ENCODE results near the gene HES5. TPM values are rescaled to one million over a fixed set of nuclear protein-coding genes. Genes with fewer than 3 reads are reported as not detected.
A peak's percentile ranks its signal among the peaks of the same experiment; 100 is the strongest.

Gene HES5
- total and polyA plus RNA-seq, 2 of the 13 experiments (the other 11 are each of a cell fraction or from before 2014, with no cell fraction given), result not detected

DNA sequence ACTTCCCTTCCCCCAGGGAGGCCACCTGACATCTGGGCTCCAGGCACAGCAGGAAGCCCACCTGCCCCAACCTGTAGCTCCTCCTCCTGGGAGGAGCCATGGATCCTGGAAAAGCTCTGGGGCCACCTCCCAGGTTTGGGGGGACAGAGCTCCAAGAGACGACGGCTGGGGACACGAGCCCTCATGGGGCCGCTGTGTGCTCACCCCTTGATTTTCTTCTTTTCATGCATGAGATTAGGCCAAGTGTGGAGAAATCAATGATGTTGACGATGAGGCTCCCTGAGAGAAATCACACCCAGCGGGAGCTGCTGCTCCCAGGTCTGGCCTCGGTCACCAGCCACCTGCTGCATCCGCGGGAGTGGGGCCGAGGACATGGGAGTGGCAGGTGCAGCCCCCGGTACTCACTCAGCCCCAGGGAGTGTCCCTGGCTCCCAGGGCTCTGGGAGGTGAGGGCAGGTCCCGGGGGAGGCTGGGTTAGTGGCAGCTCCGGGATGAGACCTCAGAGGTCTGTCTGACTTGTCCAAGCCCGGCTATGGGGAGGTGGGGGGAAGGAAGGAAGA is 34.8 kb upstream of the HES5 start:
- in situ Hi-C loops (cut with HindIII; ENCODE audit: extremely low pct_ligation_motif_present, low pct_unique_long_range_greater_than_20kb) (no loop called here), intact Hi-C loops (cut with micrococcal nuclease; ENCODE audit: unreplicated experiment) (no loop called here)
- Histone ChIP-seq H3K9me3 (ENCODE audit: low read length) (no peaks in the 10 kb centered on the region), H3K36me3 (replicated peaks in 1 of 2; ENCODE audit: control insufficient read depth in 1 of 2, insufficient read depth in 2 of 2, low read length in 2 of 2) (no peaks in the 10 kb centered on the region; a peak in 1 of 5 replicates), H3K4me3 (replicated peaks in 1 of 3; ENCODE audit: insufficient read depth in 1 of 3, low read depth in 2 of 3, low read length in 3 of 3) (no peak overlapping the region), H3K4me2 (ENCODE audit: low read depth, low read length) (no peak overlapping the region), H3K27ac (ENCODE audit: extremely low read length, insufficient read depth, low read length) (no peak overlapping the region), H3K9ac (ENCODE audit: insufficient read depth, low read depth, low read length) (no peak overlapping the region), H3K79me2 (ENCODE audit: insufficient read depth, low read length) (no peaks in the 10 kb centered on the region), H3K4me1 (ENCODE audit: insufficient read depth, low read length) (peaks cover 17% of the 10 kb centered on the region), H4K20me1 (ENCODE audit: insufficient read depth, low read length) (no peaks in the 10 kb centered on the region), H2AFZ (ENCODE audit: low read length) (no peak overlapping the region), H3K27me3 (ENCODE audit: control insufficient read depth in 1 of 2, insufficient read depth in 2 of 2, low read length in 2 of 2) (peaks cover 5 to 26% of the 10 kb centered on the region in 2 experiments; a peak in 4 of 5 replicates)
- POLR2A ChIA-PET, result interaction anchor here (0.8 to 1.7 kb wide), 2 partner anchors 8 to 19 kb away, joined by 3 to 5 read pairs; partner anchors contain the start of gene TNFRSF14
- BruUV-seq (replicated peaks), result no TSS peak
- FAIRE-seq (no peak), DNase-seq (ENCODE audit: low spot score) (no peak), ATAC-seq (no peak)
- CTCF ChIA-PET (ENCODE audit: low intra/inter-chr PET ratio, low total read pairs), result no interaction called here
- 55% methylated on average over 6 of the region's 14 CpGs for WGBS (ENCODE audit: low lambda C conversion rate)
- TF ChIP-seq AGO2 (optimal IDR thresholded peaks at IDR 0.05; ENCODE audit: low read depth, low read length), result peak; percentile 2
- TF ChIP-seq KDM2A (CRISPR knock-in tag; IDR thresholded peaks at IDR 0.05; ENCODE audit: borderline replicate concordance, low read depth), result peak; percentile 19; the same call in 1 of the 2 replicates
- TF ChIP-seq AGO1 (IDR thresholded peaks at IDR 0.05; ENCODE audit: low read depth, low read length, poor library complexity, severe bottlenecking), result peak; percentile 58
- TF ChIP-seq, protein P1, sequence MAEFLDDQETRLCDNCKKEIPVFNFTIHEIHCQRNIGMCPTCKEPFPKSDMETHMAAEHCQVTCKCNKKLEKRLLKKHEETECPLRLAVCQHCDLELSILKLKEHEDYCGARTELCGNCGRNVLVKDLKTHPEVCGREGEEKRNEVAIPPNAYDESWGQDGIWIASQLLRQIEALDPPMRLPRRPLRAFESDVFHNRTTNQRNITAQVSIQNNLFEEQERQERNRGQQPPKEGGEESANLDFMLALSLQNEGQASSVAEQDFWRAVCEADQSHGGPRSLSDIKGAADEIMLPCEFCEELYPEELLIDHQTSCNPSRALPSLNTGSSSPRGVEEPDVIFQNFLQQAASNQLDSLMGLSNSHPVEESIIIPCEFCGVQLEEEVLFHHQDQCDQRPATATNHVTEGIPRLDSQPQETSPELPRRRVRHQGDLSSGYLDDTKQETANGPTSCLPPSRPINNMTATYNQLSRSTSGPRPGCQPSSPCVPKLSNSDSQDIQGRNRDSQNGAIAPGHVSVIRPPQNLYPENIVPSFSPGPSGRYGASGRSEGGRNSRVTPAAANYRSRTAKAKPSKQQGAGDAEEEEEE (CRISPR knock-in tag; IDR thresholded peaks at IDR 0.05; ENCODE audit: borderline replicate concordance), result no peak
- no peak for TF ChIP-seq CCAR2 (optimal IDR thresholded peaks at IDR 0.05; ENCODE audit: low read depth, low read length)

Measured in HepG2 (cell line).